ENCODE results near the gene HTR2A. TPM values are rescaled to one million over a fixed set of nuclear protein-coding genes. Genes with fewer than 3 reads are reported as not detected.
A peak's percentile ranks its signal among the peaks of the same experiment; 100 is the strongest.
"Not testable (repeated sequence)": the region's sequence is repeated elsewhere in the genome, so short reads cannot be mapped to it uniquely, and the experiment has no call there.

The HTR2A gene
- total and polyA plus RNA-seq, 5 experiments from 2014 or later: not detected

DNA sequence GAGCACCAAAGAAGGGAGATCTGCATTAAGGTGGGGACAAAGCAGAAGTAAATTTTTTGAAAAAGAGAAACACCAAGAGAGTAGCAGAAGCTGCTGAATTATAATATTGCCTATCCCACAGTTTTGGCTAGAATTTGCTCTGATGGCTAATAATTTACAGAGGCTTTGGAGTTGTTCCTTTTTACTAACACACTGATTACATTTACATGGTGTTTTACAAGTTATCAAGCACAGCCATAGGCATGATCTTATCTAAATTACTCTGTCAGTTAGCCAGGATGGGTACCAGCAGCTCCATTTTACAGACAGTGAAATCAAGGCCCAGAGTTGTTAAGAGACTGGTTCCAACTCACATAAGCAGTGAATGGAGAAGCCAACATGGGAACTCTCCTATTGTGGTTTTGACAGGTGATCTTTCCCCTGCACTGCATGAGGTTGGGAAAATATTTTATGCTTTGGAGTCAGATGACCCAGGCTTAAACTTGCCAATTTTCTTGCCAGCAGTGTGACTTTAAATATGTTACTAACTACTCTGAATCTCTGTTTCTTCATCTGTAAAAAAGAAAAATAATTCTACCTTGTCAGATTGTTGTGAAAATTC lies 66.3 kb downstream of the HTR2A start:
- no peak overlapping the region for H3K4me3 Mint-ChIP-seq
- no peak overlapping the region for H3K27ac Mint-ChIP-seq
- POLR2A ChIA-PET: no interaction called here
- DNase-seq (no peak), ATAC-seq (no peak)
- H3K27me3 Mint-ChIP-seq: peaks cover 0 to 9% (median 3%) of the 10 kb centered on the region in 5 donors
- H3K9me3 Mint-ChIP-seq: no peaks in the 10 kb centered on the region
- H3K4me1 Mint-ChIP-seq: no peaks in the 10 kb centered on the region
- no peaks in the 10 kb centered on the region for H3K36me3 Mint-ChIP-seq

DNA sequence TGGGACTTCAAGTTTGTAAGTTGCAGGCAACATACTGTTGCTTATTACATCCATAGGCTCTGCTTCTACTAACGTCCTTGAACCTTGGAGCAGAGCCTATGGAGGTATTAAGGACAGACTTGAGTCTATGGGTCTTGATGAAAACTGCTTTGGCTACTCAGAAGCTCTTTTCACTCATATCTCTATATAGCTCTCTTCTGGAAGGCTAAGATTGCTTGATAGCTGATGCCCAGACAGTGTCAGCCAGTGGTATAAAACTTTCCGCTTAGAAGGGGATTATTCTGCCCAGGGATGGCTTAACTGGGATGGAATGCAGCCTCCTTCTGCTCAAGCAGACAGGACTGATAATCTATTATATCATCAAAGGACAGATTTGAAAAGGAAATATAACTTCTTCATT lies 74.3 kb downstream of the HTR2A start:
- no peaks in the 10 kb centered on the region for H3K9me3 Mint-ChIP-seq
- no peaks in the 10 kb centered on the region for H3K36me3 Mint-ChIP-seq
- DNase-seq: no peak
- no peaks in the 10 kb centered on the region for H3K4me1 Mint-ChIP-seq
- no peak overlapping the region for H3K27ac Mint-ChIP-seq
- POLR2A ChIA-PET: no interaction called here
- H3K4me3 Mint-ChIP-seq: no peak overlapping the region
- ATAC-seq: no peak
- peaks cover 4 to 14% (median 5%) of the 10 kb centered on the region in 5 donors for H3K27me3 Mint-ChIP-seq

DNA sequence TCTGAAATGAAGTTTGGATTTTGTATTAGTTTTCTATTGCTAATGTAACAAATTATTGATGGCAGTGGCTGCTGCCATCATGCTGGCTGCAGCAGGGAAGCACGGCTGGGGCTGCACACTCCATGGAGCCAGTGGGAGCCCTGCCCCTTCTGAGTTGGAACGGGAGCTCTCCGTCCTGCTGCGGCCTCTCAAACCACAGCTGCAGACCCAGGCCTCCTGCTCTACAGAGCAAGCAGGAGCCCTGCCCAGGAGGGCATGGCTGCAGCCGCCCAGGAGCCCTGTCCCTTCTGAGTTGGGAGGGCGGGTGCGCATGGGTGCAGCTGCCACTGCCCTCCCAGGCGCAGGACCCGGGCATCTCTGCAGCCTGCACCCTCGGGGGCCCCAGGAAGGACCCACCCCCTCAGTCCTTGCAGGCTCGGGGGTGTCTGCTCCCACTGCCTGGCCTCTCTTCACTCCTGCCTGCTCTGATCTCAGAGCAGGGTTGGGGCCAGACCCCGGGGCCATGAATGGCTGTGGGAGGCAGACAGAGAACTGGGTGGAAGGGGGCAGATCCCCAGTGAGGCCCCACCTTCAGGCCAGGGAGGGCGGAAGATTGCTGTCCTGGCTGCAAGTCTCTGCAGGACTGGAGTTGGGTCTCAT lies 78.9 kb downstream of the HTR2A start:
- peaks cover 0 to 7% (median 2%) of the 10 kb centered on the region in 3 donors for H3K36me3 Mint-ChIP-seq
- ATAC-seq (no peak), DNase-seq (no peak)
- H3K9me3 Mint-ChIP-seq: peaks cover 2 to 9% (median 5%) of the 10 kb centered on the region in 9 donors
- peaks cover 3 to 15% (median 7%) of the 10 kb centered on the region in 5 donors for H3K27me3 Mint-ChIP-seq
- H3K27ac Mint-ChIP-seq: no peak overlapping the region
- no peak overlapping the region for H3K4me3 Mint-ChIP-seq
- POLR2A ChIA-PET: no interaction called here
- no peaks in the 10 kb centered on the region for H3K4me1 Mint-ChIP-seq

DNA sequence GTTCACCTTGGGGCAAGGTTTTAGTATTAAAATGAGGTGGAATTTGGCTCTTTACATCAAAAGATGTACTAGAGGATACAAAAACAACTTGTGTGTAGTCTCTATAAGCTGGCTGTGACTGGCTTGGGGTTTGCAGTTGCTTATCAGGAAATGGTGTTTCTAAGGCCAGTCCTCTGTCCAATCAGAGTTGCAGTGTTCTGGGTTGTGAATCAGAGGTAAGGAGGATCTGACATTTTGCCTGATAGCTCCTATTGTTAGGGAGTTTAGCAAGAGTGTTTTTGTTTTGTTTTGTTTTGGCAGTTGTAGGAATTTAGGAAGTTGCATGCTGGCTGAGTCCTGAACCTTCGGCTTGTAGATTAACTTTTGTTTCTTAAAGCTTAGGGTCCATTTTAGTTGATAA lies 79.8 kb downstream of the HTR2A start:
- DNase-seq (no peak), ATAC-seq (no peak)
- no peak overlapping the region for H3K27ac Mint-ChIP-seq
- POLR2A ChIA-PET: no interaction called here
- no peaks in the 10 kb centered on the region for H3K4me1 Mint-ChIP-seq
- no peak overlapping the region for H3K4me3 Mint-ChIP-seq
- peaks cover 0 to 16% (median 6%) of the 10 kb centered on the region in 3 donors for H3K36me3 Mint-ChIP-seq
- H3K9me3 Mint-ChIP-seq: peaks cover 6 to 17% (median 14%) of the 10 kb centered on the region in 9 donors
- H3K27me3 Mint-ChIP-seq: peaks cover 3 to 24% (median 13%) of the 10 kb centered on the region in 5 donors

GRCh38 chr13:46816371-46816770 lies 80.5 kb downstream of the HTR2A start:
- Mint-ChIP-seq H3K27ac (no peak overlapping the region), H3K9me3 (peaks cover 8 to 25% (median 21%) of the 10 kb centered on the region in 9 donors), H3K36me3 (peaks cover 0 to 20% (median 13%) of the 10 kb centered on the region in 3 donors), H3K27me3 (peaks cover 3 to 26% (median 14%) of the 10 kb centered on the region in 5 donors), H3K4me1 (no peaks in the 10 kb centered on the region), H3K4me3 (no peak overlapping the region)
- POLR2A ChIA-PET: no interaction called here
- no peak for DNase-seq
- ATAC-seq: no peak

GRCh38 chr13:46812301-46812797 lies 84.5 kb downstream of the HTR2A start:
- peaks cover 8 to 30% (median 25%) of the 10 kb centered on the region in 9 donors for H3K9me3 Mint-ChIP-seq
- no peaks in the 10 kb centered on the region for H3K4me1 Mint-ChIP-seq
- DNase-seq: no peak
- ATAC-seq: no peak
- peaks cover 4 to 17% (median 16%) of the 10 kb centered on the region in 5 donors for H3K27me3 Mint-ChIP-seq
- POLR2A ChIA-PET: no interaction called here
- no peak overlapping the region for H3K27ac Mint-ChIP-seq
- H3K4me3 Mint-ChIP-seq: no peak overlapping the region
- H3K36me3 Mint-ChIP-seq: peaks cover 0 to 20% (median 13%) of the 10 kb centered on the region in 3 donors

DNA sequence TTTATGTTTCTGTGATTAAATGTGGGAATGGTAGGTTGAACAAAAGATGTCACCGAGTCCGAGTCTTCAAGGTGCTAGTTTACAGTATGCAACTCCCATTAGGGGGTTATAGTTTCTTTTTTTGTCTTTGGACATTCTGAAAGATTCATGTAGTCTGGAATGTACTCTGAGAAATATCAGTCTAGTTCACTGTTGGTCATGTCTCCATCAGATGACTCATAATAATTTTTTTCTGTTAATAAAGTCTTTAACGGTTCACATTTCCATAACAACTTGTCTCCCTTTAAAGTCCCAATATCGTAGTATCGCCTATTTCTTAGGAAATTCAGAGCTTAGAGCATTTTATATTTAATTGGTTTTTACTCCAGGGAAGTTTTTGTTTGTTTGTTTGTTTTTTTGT lies 86.4 kb downstream of the HTR2A start:
- Mint-ChIP-seq H3K4me1 (no peaks in the 10 kb centered on the region), H3K27me3 (peaks cover 4 to 19% (median 16%) of the 10 kb centered on the region in 5 donors), H3K27ac (no peak overlapping the region), H3K9me3 (peaks cover 8 to 30% (median 25%) of the 10 kb centered on the region in 9 donors), H3K4me3 (no peak overlapping the region), H3K36me3 (peaks cover 0 to 20% (median 13%) of the 10 kb centered on the region in 3 donors)
- ATAC-seq (no peak), DNase-seq (no peak)
- POLR2A ChIA-PET: no interaction called here

DNA sequence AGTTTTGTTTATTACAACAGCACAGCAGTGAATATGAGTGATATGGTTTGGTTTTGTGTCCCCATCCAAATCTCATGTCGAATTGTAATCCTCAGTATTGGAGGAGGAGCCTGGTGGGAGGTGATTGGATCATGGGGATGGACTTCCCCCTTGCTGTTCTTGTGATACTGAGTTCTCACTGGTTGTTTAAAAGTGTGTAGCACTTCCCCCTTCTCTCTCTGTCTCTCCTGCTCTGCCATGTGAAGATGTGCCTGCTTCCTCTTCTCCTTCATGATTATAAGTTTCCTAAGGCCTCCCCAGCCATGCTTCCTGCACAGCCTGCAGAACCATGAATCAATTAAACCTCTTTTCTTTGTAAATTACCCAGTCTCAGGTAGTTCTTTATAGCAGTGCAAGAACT lies 91.9 kb downstream of the HTR2A start:
- H3K36me3 Mint-ChIP-seq, H3K4me1 Mint-ChIP-seq, H3K9me3 Mint-ChIP-seq, H3K4me3 Mint-ChIP-seq, POLR2A ChIA-PET, ATAC-seq, DNase-seq: not testable (repeated sequence)
- Mint-ChIP-seq H3K27ac (peak overlapping the region in 1 of 10 donors; percentile 53), H3K27me3 (peaks cover 0 to 11% (median 6%) of the 10 kb centered on the region in 5 donors)

DNA sequence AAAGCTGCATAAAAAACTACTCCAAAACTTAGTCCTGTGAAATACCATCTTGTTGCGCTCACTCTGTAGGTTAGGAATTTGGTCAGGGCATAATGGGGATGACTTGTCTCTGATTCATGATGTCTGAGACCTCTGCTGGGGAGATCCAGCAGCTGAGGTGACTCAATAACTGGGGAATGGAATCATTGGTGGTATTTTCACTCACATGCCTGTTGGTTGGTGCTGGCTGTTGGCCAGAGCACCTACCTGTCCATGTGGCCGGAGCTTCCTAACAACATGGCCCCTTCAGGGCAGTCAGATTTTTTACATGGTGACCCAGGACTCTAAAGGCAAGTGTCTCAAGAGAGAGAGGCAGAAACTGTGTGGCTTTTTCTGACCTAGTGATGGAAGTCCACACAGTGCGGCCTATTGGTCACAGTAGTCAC lies 92.5 kb downstream of the HTR2A start:
- ATAC-seq (no peak), DNase-seq (no peak)
- no peaks in the 10 kb centered on the region for H3K36me3 Mint-ChIP-seq
- no peaks in the 10 kb centered on the region for H3K9me3 Mint-ChIP-seq
- H3K27me3 Mint-ChIP-seq: peaks cover 0 to 11% (median 5%) of the 10 kb centered on the region in 5 donors
- POLR2A ChIA-PET: no interaction called here
- H3K27ac Mint-ChIP-seq: no peak overlapping the region
- peaks cover 0 to 2% (median 0%) of the 10 kb centered on the region in 4 donors for H3K4me1 Mint-ChIP-seq
- H3K4me3 Mint-ChIP-seq: no peak overlapping the region

GRCh38 chr13:46803586-46803985 lies 93.3 kb downstream of the HTR2A start:
- Mint-ChIP-seq H3K27ac (no peak overlapping the region), H3K4me1 (peaks cover 0 to 2% (median 0%) of the 10 kb centered on the region in 4 donors), H3K36me3 (no peaks in the 10 kb centered on the region), H3K27me3 (peaks cover 0 to 11% (median 5%) of the 10 kb centered on the region in 5 donors), H3K4me3 (no peak overlapping the region), H3K9me3 (no peaks in the 10 kb centered on the region)
- no peak for DNase-seq
- ATAC-seq: no peak
- POLR2A ChIA-PET: no interaction called here

- POLR2A ChIA-PET: no interaction called here
- Mint-ChIP-seq H3K4me1 (peaks cover 3 to 11% (median 10%) of the 10 kb centered on the region in 4 donors), H3K4me3 (no peak overlapping the region)
Observed at GRCh38 chr13:46801858-46802257, 95.0 kb downstream of the HTR2A start.

GRCh38 chr13:46799139-46799538 lies 97.7 kb downstream of the HTR2A start:
- Mint-ChIP-seq H3K4me3 (peak overlapping the region in 1 of 10 donors; percentile 8), H3K27ac (no peak overlapping the region), H3K36me3 (peaks cover 0 to 4% (median 0%) of the 10 kb centered on the region in 3 donors), H3K4me1 (peaks cover 12 to 37% (median 32%) of the 10 kb centered on the region in 4 donors), H3K9me3 (no peaks in the 10 kb centered on the region), H3K27me3 (peaks cover 0 to 3% (median 0%) of the 10 kb centered on the region in 5 donors)
- POLR2A ChIA-PET: no interaction called here
- no peak for ATAC-seq
- DNase-seq: no peak

More at GRCh38 chr13:46801858-46802257, 95.0 kb downstream of the HTR2A start:
- no peak overlapping the region for H3K27ac Mint-ChIP-seq
- H3K36me3 Mint-ChIP-seq: no peaks in the 10 kb centered on the region
- H3K9me3 Mint-ChIP-seq: no peaks in the 10 kb centered on the region
- H3K27me3 Mint-ChIP-seq: peaks cover 0 to 7% (median 0%) of the 10 kb centered on the region in 5 donors
- no peak for DNase-seq
- no peak for ATAC-seq

DNA sequence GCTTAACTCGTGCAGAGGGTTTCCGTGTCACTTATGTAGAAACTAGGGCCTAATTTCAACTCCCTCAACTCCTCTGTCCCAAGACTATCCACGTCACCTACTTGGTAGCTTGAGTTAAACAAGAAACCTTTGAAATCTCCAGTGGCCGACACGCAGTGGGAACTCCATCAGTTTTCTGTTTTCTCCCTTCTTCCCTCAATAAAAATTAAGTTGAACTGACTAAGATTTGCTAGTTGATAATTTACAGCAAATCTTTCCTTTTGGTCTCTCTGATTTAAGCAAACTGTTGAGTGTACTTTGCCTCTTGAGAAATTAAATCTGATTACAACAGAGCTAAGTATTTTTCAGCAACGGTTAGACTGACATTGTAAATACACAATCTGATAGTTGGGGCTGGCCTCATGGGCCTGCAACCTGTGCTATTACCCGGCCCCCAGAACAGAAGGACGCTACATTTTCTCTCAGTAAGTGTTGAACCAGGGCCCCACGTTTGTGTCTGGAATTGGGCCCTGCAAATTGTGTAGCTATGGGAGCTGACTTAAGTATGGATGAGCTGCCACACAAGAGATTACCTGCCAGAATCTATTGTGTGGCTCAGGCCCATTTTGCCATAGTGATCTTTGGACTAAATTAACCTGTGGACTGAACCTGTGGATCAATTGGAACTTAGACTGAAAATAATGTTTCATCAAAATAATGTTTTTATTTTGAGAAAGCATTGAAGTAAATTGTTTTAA lies 99.2 kb downstream of the HTR2A start:
- H3K4me1 Mint-ChIP-seq: peaks cover 14 to 51% (median 41%) of the 10 kb centered on the region in 4 donors
- DNase-seq: peak in 1 of 10 donors; percentile 2
- H3K36me3 Mint-ChIP-seq: peaks cover 0 to 7% (median 0%) of the 10 kb centered on the region in 3 donors
- no peak for ATAC-seq
- H3K27me3 Mint-ChIP-seq: no peaks in the 10 kb centered on the region
- POLR2A ChIA-PET: no interaction called here
- H3K9me3 Mint-ChIP-seq: no peaks in the 10 kb centered on the region
- H3K4me3 Mint-ChIP-seq: peak overlapping the region; percentile 91 to 99 (median 98)
- H3K27ac Mint-ChIP-seq: peak overlapping the region; percentile 97 to 99 (median 98)
